GM08714 (cell line): ENCODE results near the gene SUPT3H.

Experiments
- H3K4me3 ChIP-seq: fragments of 200-500 bp; sonication (Bioruptor generic); 2 replicates; pipeline ENCODE4 v1.5.1; 2014; ENCODE audit warnings: mild to moderate bottlenecking, low read length, inconsistent platforms
- ZNF274 ChIP-seq: IDR thresholded peaks from 2 replicates; pipeline ENCODE4 v1.6.1; 2012; ENCODE audit warnings: mild to moderate bottlenecking, low read depth, low read length

SUPT3H gene

DNA sequence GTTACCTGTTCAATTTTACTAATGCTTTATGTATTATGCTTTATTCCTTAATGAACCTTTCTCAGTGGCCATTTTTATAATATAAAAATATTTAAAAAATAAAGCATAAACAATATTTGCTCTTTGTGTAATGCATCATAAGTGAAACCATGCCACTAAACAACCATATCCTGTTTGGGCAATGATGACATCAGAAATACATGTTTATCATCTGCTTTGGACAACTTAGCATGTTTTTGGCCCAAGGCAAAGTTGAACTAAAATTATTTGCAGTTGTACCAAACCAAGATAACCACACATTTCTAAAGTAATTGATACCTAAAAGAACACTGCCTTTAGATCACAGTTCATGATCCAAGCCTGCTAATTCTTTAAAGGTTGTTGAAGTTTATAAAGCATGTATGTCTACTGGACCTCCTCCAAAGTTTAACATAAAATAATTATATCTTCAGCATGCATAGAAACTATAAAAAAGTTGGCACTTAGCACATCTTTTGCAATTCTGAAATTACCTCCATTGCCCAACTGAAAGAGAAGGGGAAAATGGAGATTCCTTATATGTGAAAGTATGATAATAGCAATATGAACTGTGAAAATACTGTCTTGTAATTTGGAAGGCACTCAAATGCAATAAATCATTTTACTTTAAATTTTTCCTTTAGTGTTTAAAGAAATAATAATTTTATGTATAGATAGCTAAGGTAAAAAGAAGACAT lies 375.2 kb downstream of the SUPT3H start:
- no peak for TF ChIP-seq ZNF274
- H3K4me3 ChIP-seq, result no peak overlapping the region

- TF ChIP-seq ZNF274, result no peak
Observed at GRCh38 chr6:45001663-45002062, 376.1 kb downstream of the SUPT3H start.

DNA sequence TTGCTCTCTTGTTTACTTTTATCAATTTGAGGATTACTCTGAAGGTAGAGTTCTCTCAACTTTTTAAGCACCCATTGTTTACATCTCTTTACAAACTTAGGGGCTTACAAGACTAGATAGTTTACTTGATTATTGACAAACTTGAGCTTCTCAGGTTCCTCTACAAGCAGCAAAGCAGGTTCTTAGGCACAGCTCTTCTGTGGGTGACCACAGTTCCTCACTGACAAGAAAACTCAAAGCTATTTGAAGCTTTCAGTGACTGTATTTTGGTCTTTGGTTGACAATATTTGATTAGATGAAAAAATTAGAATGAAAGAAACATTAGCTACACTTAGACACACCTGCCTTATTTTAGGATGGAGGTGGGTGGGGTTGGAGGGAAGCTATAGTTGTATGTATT lies 376.9 kb downstream of the SUPT3H start:
- no peak overlapping the region for H3K4me3 ChIP-seq
- TF ChIP-seq ZNF274, result no peak

More at GRCh38 chr6:45001663-45002062, 376.1 kb downstream of the SUPT3H start:
- no peak overlapping the region for H3K4me3 ChIP-seq

DNA sequence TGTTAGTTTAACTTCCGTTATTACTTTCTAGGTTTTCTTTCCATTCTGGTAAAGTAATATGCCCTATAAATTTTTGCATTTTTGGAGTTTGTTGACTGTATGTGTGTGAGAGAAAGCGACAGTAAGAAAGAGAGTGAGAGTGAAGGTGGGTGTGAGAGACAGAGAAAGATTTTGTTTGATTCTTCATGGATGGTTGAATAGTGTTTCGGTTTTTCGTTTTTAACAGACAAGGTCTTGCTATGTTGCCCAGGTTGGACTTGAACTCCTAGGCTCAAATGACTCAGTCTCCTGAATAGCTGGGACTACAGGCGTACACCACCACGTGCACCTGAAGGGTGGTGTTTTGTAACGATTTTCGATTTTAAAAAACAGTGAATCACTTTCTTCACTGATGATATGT lies 378.7 kb downstream of the SUPT3H start:
- no peak overlapping the region for H3K4me3 ChIP-seq

DNA sequence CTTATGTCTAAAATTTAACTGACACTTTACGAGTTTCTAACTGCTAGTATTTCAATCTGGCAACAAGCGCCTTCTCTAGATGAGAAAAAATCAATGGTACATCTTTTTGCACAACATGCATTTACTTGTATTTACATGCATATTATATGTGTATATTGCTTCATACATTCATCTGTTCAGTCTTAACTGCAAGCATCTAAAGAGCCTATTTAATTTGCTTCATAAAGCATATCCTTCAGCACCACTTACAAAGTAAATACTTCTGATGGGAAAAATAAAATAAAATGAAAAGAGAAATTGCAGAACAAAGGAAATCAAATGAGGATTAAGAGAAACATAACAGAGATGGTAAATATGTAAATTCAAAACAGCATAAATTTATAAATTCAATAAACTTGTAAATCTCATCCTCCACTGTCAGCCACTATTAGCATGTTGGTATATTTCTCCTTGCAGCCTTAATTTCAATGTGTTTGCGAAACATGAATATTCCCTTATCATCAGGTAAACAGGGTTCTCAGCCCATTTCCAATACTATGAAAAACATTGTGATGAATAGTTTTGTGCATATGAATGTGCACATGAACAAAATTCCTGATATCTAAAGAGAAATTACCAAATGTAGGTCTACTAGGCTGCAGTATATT lies 382.1 kb downstream of the SUPT3H start:
- H3K4me3 ChIP-seq, result no peak overlapping the region
- no peak for TF ChIP-seq ZNF274

More for the DNA sequence above, 378.7 kb downstream of the SUPT3H start:
- TF ChIP-seq ZNF274, result no peak

DNA sequence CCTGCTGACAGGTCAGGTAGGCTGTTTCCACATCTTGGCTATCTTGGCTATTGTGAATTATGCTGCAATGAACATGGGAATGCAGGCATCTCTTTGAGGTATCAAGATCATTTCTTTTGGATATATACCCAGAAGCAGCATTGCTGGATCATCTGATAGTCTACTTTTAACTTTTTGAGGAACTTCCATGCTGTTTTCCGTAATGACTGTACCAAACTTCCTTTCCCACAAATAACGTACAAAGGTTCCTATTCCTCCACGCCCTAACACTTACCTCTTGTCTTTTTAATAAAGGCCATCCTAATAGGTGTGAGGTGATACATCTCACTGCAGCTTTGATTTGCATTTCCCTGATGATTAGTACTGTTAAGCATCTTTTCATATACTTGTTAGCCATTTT lies 388.3 kb downstream of the SUPT3H start:
- TF ChIP-seq ZNF274, result no peak
- H3K4me3 ChIP-seq, result no peak overlapping the region

- no peak overlapping the region for H3K4me3 ChIP-seq
- no peak for TF ChIP-seq ZNF274
Observed at GRCh38 chr6:44985006-44985405, 392.7 kb downstream of the SUPT3H start.

DNA sequence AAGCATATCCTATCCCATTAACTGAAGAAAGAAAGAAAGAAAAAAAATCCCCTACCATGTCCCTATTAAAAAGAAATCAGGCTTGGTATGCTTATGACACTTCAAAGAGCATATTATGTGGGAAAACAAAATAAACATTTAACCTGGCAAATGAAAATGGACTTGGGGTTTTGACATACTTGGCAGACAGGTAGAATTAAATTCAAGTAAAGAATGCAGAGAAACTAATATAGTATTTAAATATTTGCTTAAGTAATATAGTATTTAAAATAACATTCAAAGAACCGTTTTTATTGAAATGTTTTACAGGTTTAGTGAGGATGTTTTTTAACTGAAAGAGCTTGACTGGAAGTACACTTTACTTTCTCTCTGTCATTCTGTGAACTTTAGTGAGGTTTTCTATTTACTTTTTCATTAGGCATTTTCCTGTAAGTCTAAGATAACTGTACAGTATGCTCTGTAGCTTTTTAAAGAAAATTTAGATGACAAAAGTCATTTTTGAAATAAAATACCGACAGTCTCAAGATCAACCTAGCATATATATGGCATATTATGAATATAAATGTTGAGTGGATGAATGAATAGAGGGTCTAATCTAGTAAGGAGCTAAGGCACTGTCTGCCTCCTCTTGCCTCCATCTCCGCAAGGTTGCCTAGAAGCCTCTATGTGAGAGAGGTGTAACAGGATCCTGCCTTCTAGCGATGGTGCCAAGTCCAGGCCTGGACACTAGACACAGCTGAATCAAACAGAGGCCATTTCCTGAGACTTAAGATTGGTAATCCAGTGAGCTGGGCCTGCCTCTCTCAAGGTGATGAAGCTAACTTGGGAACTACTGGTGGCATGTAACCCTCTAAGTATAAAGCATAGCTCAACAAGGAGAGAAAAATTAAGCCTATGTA lies 394.0 kb downstream of the SUPT3H start:
- H3K4me3 ChIP-seq, result no peak overlapping the region
- TF ChIP-seq ZNF274, result no peak

GRCh38 chr6:44980841-44981240 lies 396.9 kb downstream of the SUPT3H start:
- TF ChIP-seq ZNF274, result no peak
- no peak overlapping the region for H3K4me3 ChIP-seq

- no peak for TF ChIP-seq ZNF274
- no peak overlapping the region for H3K4me3 ChIP-seq
Observed at GRCh38 chr6:44976677-44977641, 400.8 kb downstream of the SUPT3H start.

- no peak overlapping the region for H3K4me3 ChIP-seq
- no peak for TF ChIP-seq ZNF274
Observed at GRCh38 chr6:44974511-44974910, 403.2 kb downstream of the SUPT3H start.

DNA sequence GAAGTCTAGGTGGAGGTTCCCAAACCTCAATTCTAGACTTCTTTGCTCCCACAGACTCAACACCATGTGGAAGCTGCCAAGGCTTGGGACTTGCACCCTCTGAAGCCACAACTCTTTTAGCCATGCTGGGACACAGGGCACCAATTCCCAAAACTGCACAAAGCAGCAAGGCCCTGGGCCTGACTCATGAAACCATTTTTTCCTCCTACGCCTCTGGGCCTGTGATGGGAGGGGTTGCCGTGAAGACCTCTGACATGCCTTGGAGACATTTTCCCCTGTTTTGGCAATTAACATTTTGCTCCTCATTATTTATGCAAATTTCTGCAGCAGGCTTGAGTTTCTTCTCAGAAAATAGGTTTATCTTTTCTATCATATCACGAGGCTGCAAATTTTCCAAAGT lies 405.0 kb downstream of the SUPT3H start:
- TF ChIP-seq ZNF274, result no peak
- no peak overlapping the region for H3K4me3 ChIP-seq

GRCh38 chr6:44969446-44970185 lies 408.1 kb downstream of the SUPT3H start:
- no peak overlapping the region for H3K4me3 ChIP-seq
- TF ChIP-seq ZNF274, result no peak
